Body of pancreas (tissue), 4 donors: ENCODE data around the gene EDN1. TPM values are rescaled to one million over a fixed set of nuclear protein-coding genes. Genes with fewer than 3 reads are reported as not detected.

ENCODE experiments used
- ATAC-seq: fragments of 150-250 bp; one replicate; pipeline ENCODE4 v1.9.1; 2016
- DNase-seq, 4 donors: peaks; one replicate each; pipeline ENCODE4 v3.0.0-alpha.2; 2019
- H3K27ac ChIP-seq, 4 donors: fragments of 200-600 bp; sonication (generic); 1 replicate in 3 of 4; 2 replicates in 1 of 4; pipeline versions ENCODE4 v1.5.1 to v1.6.1; 2016 to 2019; ENCODE audit warnings: mild to moderate bottlenecking in 1 of 4, mixed read lengths in 1 of 4, moderate library complexity in 1 of 4
- H3K27me3 ChIP-seq, 2 donors: fragments of 200-600 bp; sonication (generic); one replicate each; pipeline ENCODE4 v1.6.0; 2016; ENCODE audit warnings: mild to moderate bottlenecking in 1 of 2
- H3K36me3 ChIP-seq, 2 donors: fragments of 200-600 bp; sonication (generic); replicated peaks in 1 of 2; 2 replicates each; pipeline ENCODE4 v1.5.1; 2016; ENCODE audit warnings: low read depth in 2 of 2; ENCODE audit not compliant: insufficient read depth in 1 of 2
- H3K4me1 ChIP-seq: fragments of 200-600 bp; sonication (generic); one replicate; pipeline ENCODE4 v1.6.0; 2016
- H3K4me3 ChIP-seq, 2 donors: fragments of 200-600 bp; sonication (generic); 1 replicate in 1 of 2; 2 replicates in 1 of 2; pipeline ENCODE4 v1.5.1; 2016 to 2019
- H3K9me3 ChIP-seq, 3 donors: fragments of 200-600 bp; sonication (generic); 1 replicate in 2 of 3; 2 replicates in 1 of 3; pipeline ENCODE4 v1.5.1; 2016
- POLR2A ChIP-seq, 3 donors: fragments of 450-650 bp; IDR thresholded peaks; one replicate each; pipeline ENCODE4 v1.6.1; 2016; ENCODE audit warnings: antibody characterized with exemption in 3 of 3, mild to moderate bottlenecking in 2 of 3
- WGBS, 2 donors: methylation state at CpG; one replicate each; pipeline ENCODE4 v1.1.5; 2017; 5-methylcytosine and 5-hydroxymethylcytosine counted together
- intact Hi-C: fragments of 100-400 bp; cut with DNase I; formaldehyde crosslinking; loops from one replicate; pipeline ENCODE4 v1.15.1; 2023
- total RNA-seq, 2 donors: library from RNA; depleted of rRNA; stranded (reverse); fragments of >200 nt; gene quantifications; one replicate each; pipeline ENCODE4 v1.1.0, GENCODE V29; 2016
- TF ChIP-seq, protein P1 (sequence below), 7 experiments: fragments of 450-650 bp in 4 of 7; fragments of 200-600 bp in 3 of 7; sonication (generic) in 3 of 7; IDR thresholded peaks; one replicate each; pipeline ENCODE4 v1.5.1; 2016 to 2019; ENCODE audit warnings: antibody characterized with exemption in 7 of 7

Gene EDN1
- total RNA-seq, 2 donors from 2014 or later, result 0.66 to 19.7 TPM

DNA sequence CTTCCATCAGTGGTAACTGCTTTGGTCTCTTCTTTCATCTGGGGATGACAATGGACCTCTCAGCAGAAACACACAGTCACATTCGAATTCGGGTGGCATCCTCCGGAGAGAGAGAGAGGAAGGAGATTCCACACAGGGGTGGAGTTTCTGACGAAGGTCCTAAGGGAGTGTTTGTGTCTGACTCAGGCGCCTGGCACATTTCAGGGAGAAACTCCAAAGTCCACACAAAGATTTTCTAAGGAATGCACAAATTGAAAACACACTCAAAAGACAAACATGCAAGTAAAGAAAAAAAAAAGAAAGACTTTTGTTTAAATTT, 6.1 kb downstream of the EDN1 start:
- DNase-seq, result peak in 1 of 4 donors; percentile 35
- ATAC-seq, result no peak
- intact Hi-C loops, result loop anchor here (10.0 kb wide), 1 partner anchor 309 kb away; no protein-coding TSS in a partner anchor
- TF ChIP-seq, protein P1, sequence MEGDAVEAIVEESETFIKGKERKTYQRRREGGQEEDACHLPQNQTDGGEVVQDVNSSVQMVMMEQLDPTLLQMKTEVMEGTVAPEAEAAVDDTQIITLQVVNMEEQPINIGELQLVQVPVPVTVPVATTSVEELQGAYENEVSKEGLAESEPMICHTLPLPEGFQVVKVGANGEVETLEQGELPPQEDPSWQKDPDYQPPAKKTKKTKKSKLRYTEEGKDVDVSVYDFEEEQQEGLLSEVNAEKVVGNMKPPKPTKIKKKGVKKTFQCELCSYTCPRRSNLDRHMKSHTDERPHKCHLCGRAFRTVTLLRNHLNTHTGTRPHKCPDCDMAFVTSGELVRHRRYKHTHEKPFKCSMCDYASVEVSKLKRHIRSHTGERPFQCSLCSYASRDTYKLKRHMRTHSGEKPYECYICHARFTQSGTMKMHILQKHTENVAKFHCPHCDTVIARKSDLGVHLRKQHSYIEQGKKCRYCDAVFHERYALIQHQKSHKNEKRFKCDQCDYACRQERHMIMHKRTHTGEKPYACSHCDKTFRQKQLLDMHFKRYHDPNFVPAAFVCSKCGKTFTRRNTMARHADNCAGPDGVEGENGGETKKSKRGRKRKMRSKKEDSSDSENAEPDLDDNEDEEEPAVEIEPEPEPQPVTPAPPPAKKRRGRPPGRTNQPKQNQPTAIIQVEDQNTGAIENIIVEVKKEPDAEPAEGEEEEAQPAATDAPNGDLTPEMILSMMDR (IDR thresholded peaks at IDR 0.05), result no peak
- TF ChIP-seq POLR2A (IDR thresholded peaks at IDR 0.05), result no peak
- Histone ChIP-seq H3K9me3 (no peaks in the 10 kb centered on the region), H3K36me3 (peaks cover 0 to 2% of the 10 kb centered on the region in 2 donors), H3K27me3 (no peaks in the 10 kb centered on the region), H3K4me1 (peaks cover 41% of the 10 kb centered on the region), H3K4me3 (no peak overlapping the region), H3K27ac (peak overlapping the region in 3 of 4 donors; percentile 0 to 54 (median 12))
- WGBS, 2 donors, result 34 to 53% methylated on average over 5 of the region's 5 CpGs

- H3K27ac ChIP-seq, result no peak overlapping the region
These were observed 6.4 kb downstream of the EDN1 start for GRCh38 chr6:12296604-12297003.

DNA sequence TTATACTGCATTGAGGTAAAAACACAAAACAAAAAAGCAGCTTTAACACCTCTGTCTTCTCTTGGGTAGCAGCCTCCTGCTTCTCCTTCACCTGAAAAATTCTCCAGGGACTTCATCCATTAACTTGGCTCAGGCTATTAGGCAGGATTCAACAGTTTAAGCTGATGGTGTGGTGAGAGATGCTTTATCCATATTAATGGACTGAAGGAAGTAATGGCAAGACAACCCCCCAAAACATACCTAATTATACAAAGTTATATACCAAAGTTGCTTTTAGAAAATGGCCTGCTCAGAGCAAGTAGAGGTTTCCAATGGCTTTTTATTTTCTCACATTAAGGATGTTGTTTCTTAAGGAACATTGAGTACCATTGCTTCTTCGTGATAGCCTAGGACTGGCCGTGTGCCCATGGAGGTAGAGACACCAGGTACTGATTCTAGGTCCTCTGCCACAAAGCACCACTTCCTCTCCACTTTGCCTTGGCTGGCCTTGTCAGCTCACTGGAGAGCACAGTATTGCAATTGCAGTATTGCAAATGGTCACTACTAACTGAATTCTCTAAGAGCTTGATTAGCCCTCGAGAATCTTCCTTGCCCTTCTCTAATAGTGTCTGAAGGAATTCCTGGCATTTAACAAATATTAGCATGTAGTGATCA, 7.3 kb downstream of the EDN1 start:
- no peaks in the 10 kb centered on the region for H3K9me3 ChIP-seq
- intact Hi-C loops, result loop anchor here (10.0 kb wide), 1 partner anchor 307 kb away; no protein-coding TSS in a partner anchor
- peaks cover 32% of the 10 kb centered on the region for H3K4me1 ChIP-seq
- DNase-seq, result no peak
- H3K27me3 ChIP-seq, result no peaks in the 10 kb centered on the region
- TF ChIP-seq, protein P1 (IDR thresholded peaks at IDR 0.05), result no peak
- no peak for TF ChIP-seq POLR2A (IDR thresholded peaks at IDR 0.05)
- H3K27ac ChIP-seq, result no peak overlapping the region
- ATAC-seq, result no peak
- 75 to 78% methylated on average over 3 of the region's 3 CpGs for WGBS, 2 donors
- peaks cover 0 to 2% of the 10 kb centered on the region in 2 donors for H3K36me3 ChIP-seq
- no peak overlapping the region for H3K4me3 ChIP-seq

More at GRCh38 chr6:12296604-12297003, 6.4 kb downstream of the EDN1 start:
- no peaks in the 10 kb centered on the region for H3K9me3 ChIP-seq
- no peaks in the 10 kb centered on the region for H3K27me3 ChIP-seq
- DNase-seq (no peak), ATAC-seq (no peak)
- TF ChIP-seq POLR2A (IDR thresholded peaks at IDR 0.05), result no peak
- TF ChIP-seq, protein P1 (IDR thresholded peaks at IDR 0.05), result no peak
- 84 to 90% methylated on average over 3 of the region's 3 CpGs for WGBS, 2 donors
- intact Hi-C loops, result loop anchor here (10.0 kb wide), 1 partner anchor 308 kb away; no protein-coding TSS in a partner anchor
- H3K4me3 ChIP-seq, result no peak overlapping the region
- H3K36me3 ChIP-seq, result peaks cover 0 to 2% of the 10 kb centered on the region in 2 donors
- peaks cover 41% of the 10 kb centered on the region for H3K4me1 ChIP-seq

DNA sequence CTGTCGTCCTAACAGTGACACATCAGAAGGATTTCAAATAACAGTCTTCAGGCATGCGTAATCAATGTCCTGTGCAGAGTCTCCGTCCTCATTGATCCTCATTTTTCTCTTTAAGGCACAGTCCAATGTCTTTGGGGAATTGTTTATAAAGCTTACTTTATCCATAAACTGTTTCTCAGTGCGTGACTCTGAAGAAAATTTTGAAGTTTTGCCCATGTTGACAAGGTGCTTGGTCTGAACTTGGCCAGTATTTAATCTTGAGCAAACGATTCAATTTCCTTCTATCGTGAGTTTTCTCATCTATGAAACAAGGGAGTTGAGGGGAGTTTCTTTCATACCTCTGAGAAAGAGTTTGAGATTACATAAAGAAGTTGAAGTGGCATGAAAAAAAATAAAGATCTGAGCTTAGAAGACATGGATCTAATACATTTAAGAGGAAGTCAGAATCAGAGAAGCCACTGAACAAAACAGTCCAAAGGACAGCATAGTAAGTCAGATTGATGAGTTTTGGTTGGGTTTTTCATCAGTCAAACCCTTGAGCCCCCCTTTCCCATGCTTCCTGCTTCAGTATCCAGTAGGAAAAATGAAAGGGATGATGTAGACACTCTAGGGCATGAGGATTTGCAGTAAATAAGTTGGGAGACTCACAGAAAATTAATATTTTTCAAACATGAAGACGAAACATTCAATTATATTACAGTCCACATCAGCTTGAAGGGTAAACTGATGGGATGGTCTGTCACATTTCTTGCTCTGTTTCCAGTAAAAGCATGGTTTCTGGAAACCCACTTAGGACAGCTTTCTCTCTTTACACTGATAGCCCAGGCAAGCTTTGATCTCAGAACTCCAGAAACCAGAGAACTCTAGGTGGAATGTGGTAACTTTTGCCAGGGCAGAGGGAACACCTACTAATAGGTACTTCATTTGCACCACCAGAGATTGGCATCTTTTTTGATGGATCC, 8.1 kb downstream of the EDN1 start:
- 62 to 64% methylated on average over 7 of the region's 7 CpGs for WGBS, 2 donors
- Histone ChIP-seq H3K27ac (no peak overlapping the region), H3K36me3 (peaks cover 0 to 2% of the 10 kb centered on the region in 2 donors), H3K4me1 (peaks cover 24% of the 10 kb centered on the region), H3K4me3 (no peak overlapping the region), H3K9me3 (no peaks in the 10 kb centered on the region), H3K27me3 (no peaks in the 10 kb centered on the region)
- no peak for TF ChIP-seq POLR2A (IDR thresholded peaks at IDR 0.05)
- TF ChIP-seq, protein P1 (IDR thresholded peaks at IDR 0.05), result no peak
- no peak for DNase-seq
- ATAC-seq, result no peak
- intact Hi-C loops, result loop anchor here (10.0 kb wide), 1 partner anchor 307 kb away; no protein-coding TSS in a partner anchor
